K562 (cell line): ENCODE data around the gene HPDL. TPM values are rescaled to one million over a fixed set of nuclear protein-coding genes. Genes with fewer than 3 reads are reported as not detected.

Experiments used
- DPF2 ChIP-seq: fragments of 450-650 bp; IDR thresholded peaks from 2 replicates; pipeline ENCODE4 v1.6.1; 2016
- EZH2 ChIP-seq: IDR thresholded peaks from 2 replicates; pipeline ENCODE4 v1.6.1; 2012; ENCODE audit warnings: low read depth, mild to moderate bottlenecking, inconsistent platforms, low read length, borderline replicate concordance
- HMGN3 ChIP-seq: IDR thresholded peaks from 2 replicates; pipeline ENCODE4 v1.6.1; 2011; ENCODE audit warnings: borderline replicate concordance, low read depth, mild to moderate bottlenecking, mixed read lengths, low read length; ENCODE audit not compliant: insufficient read length; ENCODE audit errors: extremely low read depth
- HNRNPLL ChIP-seq: fragments of 200-400 bp; formaldehyde crosslinking; IDR thresholded peaks from 2 replicates; pipeline ENCODE4 v1.6.1; 2017; ENCODE audit warnings: low read length, low read depth, mild to moderate bottlenecking; ENCODE audit not compliant: poor library complexity, severe bottlenecking
- KAT8 ChIP-seq: fragments of 450-650 bp; IDR thresholded peaks from 2 replicates; pipeline ENCODE4 v1.6.1; 2016; ENCODE audit warnings: low read depth, mild to moderate bottlenecking
- KDM1A ChIP-seq, 2 experiments: fragments of 450-650 bp; IDR thresholded peaks; 2 replicates each; pipeline ENCODE4 v1.6.1; 2016; ENCODE audit warnings: mild to moderate bottlenecking in 2 of 2
- L3MBTL2 ChIP-seq: fragments of 450-650 bp; IDR thresholded peaks from 2 replicates; pipeline ENCODE4 v1.6.1; 2016; ENCODE audit warnings: mild to moderate bottlenecking, moderate library complexity
- MAFF ChIP-seq: IDR thresholded peaks from 2 replicates; pipeline ENCODE4 v1.6.1; 2012; ENCODE audit warnings: low read length, improper control_type of control experiment
- MEIS2 ChIP-seq: fragments of 450-650 bp; IDR thresholded peaks from 2 replicates; pipeline ENCODE4 v1.6.1; 2014; ENCODE audit warnings: mild to moderate bottlenecking; ENCODE audit not compliant: partially characterized antibody
- PCBP2 ChIP-seq: fragments of 200-400 bp; formaldehyde crosslinking; IDR thresholded peaks from 2 replicates; pipeline ENCODE4 v1.6.1; 2018; ENCODE audit warnings: low read length, low read depth, mild to moderate bottlenecking, moderate library complexity; ENCODE audit not compliant: poor library complexity, severe bottlenecking
- POLR2AphosphoS5 ChIP-seq: IDR thresholded peaks from 2 replicates; pipeline ENCODE4 v1.6.1; 2011; ENCODE audit warnings: mild to moderate bottlenecking, low read depth, low read length, moderate library complexity; ENCODE audit not compliant: control insufficient read depth, insufficient read depth
- SP1 ChIP-seq: sonication (generic); formaldehyde crosslinking; IDR thresholded peaks from 2 replicates; pipeline ENCODE4 v1.8.1; 2022; ENCODE audit warnings: mild to moderate bottlenecking, missing genetic modification reagents
- TBP ChIP-seq: optimal IDR thresholded peaks from 2 replicates; pipeline ENCODE3; 2011; ENCODE audit warnings: low read depth, low read length, improper control_type of control experiment
- TCF7L2 ChIP-seq: fragments of 150-350 bp; IDR thresholded peaks from 2 replicates; pipeline ENCODE4 v1.6.1; 2016; ENCODE audit warnings: low read depth, mild to moderate bottlenecking, low read length, moderate library complexity
- U2AF2 ChIP-seq: fragments of 200-400 bp; formaldehyde crosslinking; optimal IDR thresholded peaks from 2 replicates; pipeline ENCODE3; 2017; ENCODE audit warnings: low read depth, mild to moderate bottlenecking, low read length
- XRCC4 ChIP-seq: IDR thresholded peaks from one replicate; pipeline ENCODE4 v1.6.1; 2011; ENCODE audit not compliant: insufficient read depth, insufficient read length; ENCODE audit errors: extremely low read depth
- ZNF124 ChIP-seq: sonication (generic); formaldehyde crosslinking; IDR thresholded peaks from 2 replicates; pipeline ENCODE4 v1.8.1; 2022; ENCODE audit warnings: missing genetic modification reagents
- ZNF212 ChIP-seq: fragments of 450-650 bp; formaldehyde crosslinking; IDR thresholded peaks from 2 replicates; pipeline ENCODE4 v1.4.0; 2020; ENCODE audit warnings: mild to moderate bottlenecking
- ZNF75A ChIP-seq: fragments of 450-650 bp; formaldehyde crosslinking; IDR thresholded peaks from 2 replicates; pipeline ENCODE4 v1.4.0; 2020; ENCODE audit warnings: mild to moderate bottlenecking
- ZNF780A ChIP-seq: fragments of 250-450 bp; sonication (Bioruptor Pico); IDR thresholded peaks from 2 replicates; pipeline ENCODE4 v1.5.0; 2021; ENCODE audit warnings: mild to moderate bottlenecking
- polyA plus RNA-seq, 8 experiments: library from polyadenylated mRNA; depleted of rRNA in 4 of 8; stranded (reverse) in 5 of 8; unstranded in 3 of 8; fragments of >200 nt; fragmentation: Nextera tagmentation in 2 of 8; fragmentation: Illumina TruSeq in 1 of 8; extraction: Ambion mirVana in 2 of 8; extraction: Trizol in 1 of 8; gene quantifications; 2 replicates each; pipeline versions ENCODE4 v1.2.1 to v1.2.3, GENCODE V29; 2011 to 2014; ENCODE audit warnings: inconsistent platforms in 1 of 8, missing spikeins in 1 of 8
- total RNA-seq, 7 experiments: library from RNA; depleted of rRNA in 6 of 7; stranded (reverse); fragments of >200 nt in 6 of 7; fragmentation: Illumina TruSeq in 2 of 7; extraction: Trizol in 2 of 7; gene quantifications; 2 replicates each; pipeline versions ENCODE4 v1.2.1 to v1.2.3, GENCODE V29; 2011 to 2021; ENCODE audit warnings: low replicate concordance in 1 of 7
- TF ChIP-seq, protein P1 (sequence below), 2 experiments: fragments of 200-800 bp in 1 of 2; sonication (Bioruptor generic) in 1 of 2; sonication (generic) in 1 of 2; formaldehyde crosslinking in 1 of 2; IDR thresholded peaks in 1 of 2; conservative IDR thresholded peaks in 1 of 2; 2 replicates each; pipeline versions ENCODE4 v1.5.0 to v1.6.1; 2016 to 2020; ENCODE audit warnings: missing compliant biosample characterization in 1 of 2, missing genetic modification characterization in 1 of 2, missing genetic modification reagents in 1 of 2
- TF ChIP-seq, protein P2 (sequence below): fragments of 450-650 bp; formaldehyde crosslinking; IDR thresholded peaks from 2 replicates; pipeline ENCODE4 v1.4.0; 2022; ENCODE audit warnings: missing genetic modification characterization
- TF ChIP-seq, protein P3 (sequence below): sonication (generic); formaldehyde crosslinking; IDR thresholded peaks from 2 replicates; pipeline ENCODE4 v1.8.0; 2022; ENCODE audit warnings: mild to moderate bottlenecking, missing genetic modification reagents
- TF ChIP-seq, protein P4 (sequence below): fragments of 200-800 bp; sonication (Bioruptor generic); IDR thresholded peaks from 2 replicates; pipeline ENCODE4 v1.6.1; 2017; ENCODE audit warnings: missing genetic modification characterization, missing compliant biosample characterization

Gene HPDL
- total and polyA plus RNA-seq, 9 of the 15 experiments (the other 6 are each of a cell fraction or from before 2014, with no cell fraction given): not detected

DNA sequence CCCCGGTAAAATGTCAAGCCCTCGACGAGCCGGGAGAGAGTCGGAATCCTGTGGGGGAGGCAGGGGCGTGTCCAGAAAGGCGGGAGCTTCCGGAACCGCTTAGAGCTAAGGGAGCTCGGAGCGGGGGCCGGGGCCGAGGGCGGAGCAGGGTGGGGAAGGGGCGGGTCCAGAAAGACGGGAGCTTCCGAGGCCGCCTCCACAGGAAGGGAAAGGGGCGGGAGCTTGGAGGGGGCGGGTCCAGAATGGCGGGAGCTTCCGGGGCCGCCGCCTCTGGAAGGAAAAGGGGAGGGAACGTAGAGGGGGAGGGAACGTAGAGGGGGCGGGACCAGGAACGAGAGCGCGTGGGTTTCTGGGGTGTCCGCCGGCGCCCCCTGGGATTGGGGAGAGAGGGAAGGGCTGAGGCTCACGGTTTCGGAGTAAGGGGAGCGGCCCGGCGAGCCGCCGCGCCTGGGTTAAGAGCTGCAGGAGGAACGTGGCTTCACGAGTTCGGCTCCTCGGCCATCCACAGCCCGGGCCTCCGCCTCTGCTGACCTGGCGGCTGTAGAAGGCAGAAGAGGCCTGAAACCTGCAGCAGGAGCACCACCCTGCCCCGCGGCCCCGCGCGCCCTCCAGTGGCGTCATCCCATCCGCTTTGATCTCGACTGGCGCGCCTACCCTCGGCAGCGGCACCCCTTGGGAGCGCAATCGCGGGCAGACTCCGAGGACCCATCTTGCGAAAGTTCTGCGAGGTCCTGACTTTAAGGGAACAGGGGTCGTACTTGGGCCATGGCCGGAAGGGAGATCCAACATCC lies 23.0 kb upstream of the HPDL start (continued):
- TF ChIP-seq, protein P1, sequence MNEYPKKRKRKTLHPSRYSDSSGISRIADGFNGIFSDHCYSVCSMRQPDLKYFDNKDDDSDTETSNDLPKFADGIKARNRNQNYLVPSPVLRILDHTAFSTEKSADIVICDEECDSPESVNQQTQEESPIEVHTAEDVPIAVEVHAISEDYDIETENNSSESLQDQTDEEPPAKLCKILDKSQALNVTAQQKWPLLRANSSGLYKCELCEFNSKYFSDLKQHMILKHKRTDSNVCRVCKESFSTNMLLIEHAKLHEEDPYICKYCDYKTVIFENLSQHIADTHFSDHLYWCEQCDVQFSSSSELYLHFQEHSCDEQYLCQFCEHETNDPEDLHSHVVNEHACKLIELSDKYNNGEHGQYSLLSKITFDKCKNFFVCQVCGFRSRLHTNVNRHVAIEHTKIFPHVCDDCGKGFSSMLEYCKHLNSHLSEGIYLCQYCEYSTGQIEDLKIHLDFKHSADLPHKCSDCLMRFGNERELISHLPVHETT (CRISPR knock-in tag; conservative IDR thresholded peaks at IDR 0.05 in 1 of 2, IDR thresholded peaks at IDR 0.05 in 1 of 2): peak in 1 of 2 experiments; percentile 79; a peak in 2 of 4 replicates
- TF ChIP-seq ZNF124 (no peak), HNRNPLL (peak; percentile 27), U2AF2 (no peak), PCBP2 (no peak), ZNF780A (CRISPR knock-in tag) (no peak), SP1 (CRISPR knock-in tag) (peak; percentile 98), TBP (peak; percentile 53), ZNF212 (CRISPR knock-in tag) (no peak), EZH2 (no peak), L3MBTL2 (peak; percentile 49), TCF7L2 (0 out of 2 replicates have a peak, but pooled peaks have one; percentile 36), MAFF (no peak), DPF2 (peak; percentile 2; the same call in 1 of the 2 replicates), XRCC4 (no peak), MEIS2 (peak; percentile 3), ZNF75A (no peak), KAT8 (no peak), HMGN3 (peak; percentile 89), KDM1A (IDR thresholded peaks at IDR 0.05) (no peak; a peak in 1 of 4 replicates), POLR2AphosphoS5 (peak; percentile 65)
- TF ChIP-seq, protein P2, sequence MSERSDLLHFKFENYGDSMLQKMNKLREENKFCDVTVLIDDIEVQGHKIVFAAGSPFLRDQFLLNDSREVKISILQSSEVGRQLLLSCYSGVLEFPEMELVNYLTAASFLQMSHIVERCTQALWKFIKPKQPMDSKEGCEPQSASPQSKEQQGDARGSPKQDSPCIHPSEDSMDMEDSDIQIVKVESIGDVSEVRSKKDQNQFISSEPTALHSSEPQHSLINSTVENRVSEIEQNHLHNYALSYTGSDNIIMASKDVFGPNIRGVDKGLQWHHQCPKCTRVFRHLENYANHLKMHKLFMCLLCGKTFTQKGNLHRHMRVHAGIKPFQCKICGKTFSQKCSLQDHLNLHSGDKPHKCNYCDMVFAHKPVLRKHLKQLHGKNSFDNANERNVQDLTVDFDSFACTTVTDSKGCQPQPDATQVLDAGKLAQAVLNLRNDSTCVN (CRISPR knock-in tag): no peak
- TF ChIP-seq, protein P3, sequence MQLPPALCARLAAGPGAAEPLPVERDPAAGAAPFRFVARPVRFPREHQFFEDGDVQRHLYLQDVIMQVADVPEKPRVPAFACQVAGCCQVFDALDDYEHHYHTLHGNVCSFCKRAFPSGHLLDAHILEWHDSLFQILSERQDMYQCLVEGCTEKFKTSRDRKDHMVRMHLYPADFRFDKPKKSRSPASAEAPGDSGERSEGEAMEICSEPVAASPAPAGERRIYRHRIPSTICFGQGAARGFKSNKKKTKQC (CRISPR knock-in tag): peak; percentile 49; the same call in 1 of the 2 replicates
- TF ChIP-seq, protein P4, sequence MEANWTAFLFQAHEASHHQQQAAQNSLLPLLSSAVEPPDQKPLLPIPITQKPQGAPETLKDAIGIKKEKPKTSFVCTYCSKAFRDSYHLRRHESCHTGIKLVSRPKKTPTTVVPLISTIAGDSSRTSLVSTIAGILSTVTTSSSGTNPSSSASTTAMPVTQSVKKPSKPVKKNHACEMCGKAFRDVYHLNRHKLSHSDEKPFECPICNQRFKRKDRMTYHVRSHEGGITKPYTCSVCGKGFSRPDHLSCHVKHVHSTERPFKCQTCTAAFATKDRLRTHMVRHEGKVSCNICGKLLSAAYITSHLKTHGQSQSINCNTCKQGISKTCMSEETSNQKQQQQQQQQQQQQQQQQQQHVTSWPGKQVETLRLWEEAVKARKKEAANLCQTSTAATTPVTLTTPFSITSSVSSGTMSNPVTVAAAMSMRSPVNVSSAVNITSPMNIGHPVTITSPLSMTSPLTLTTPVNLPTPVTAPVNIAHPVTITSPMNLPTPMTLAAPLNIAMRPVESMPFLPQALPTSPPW (CRISPR knock-in tag): peak; percentile 99
